ENCODE data around the gene KRTAP5-8.
"Not testable (repeated sequence)": the region's sequence is repeated elsewhere in the genome, so short reads cannot be mapped to it uniquely, and the experiment has no call there.

The KRTAP5-8 gene

GRCh38 chr11:71537977-71538665 lies at the start of gene KRTAP5-8:
Gene KRTAP5-8, plus strand, starts transcription at chr11:71538025. Its CDS starts 31 bp downstream, at chr11:71538056.
- H3K4me3 ChIP-seq (ENCODE audit: low read length) = not testable (repeated sequence)

GRCh38 chr11:71488681-71489270 lies 49.0 kb upstream of the KRTAP5-8 start:
- no peak for TF ChIP-seq ZNF274 (IDR thresholded peaks at IDR 0.05; ENCODE audit: low read depth, low read length)
- no peak overlapping the region for H3K4me3 ChIP-seq (ENCODE audit: low read length)

- H3K4me3 ChIP-seq (ENCODE audit: low read length) = no peak overlapping the region
- no peak for TF ChIP-seq ZNF274 (IDR thresholded peaks at IDR 0.05; ENCODE audit: low read depth, low read length)
Measured at GRCh38 chr11:71489311-71490043, 48.3 kb upstream of the KRTAP5-8 start.

- no peak overlapping the region for H3K4me3 ChIP-seq (ENCODE audit: low read length)
- no peak for TF ChIP-seq ZNF274 (IDR thresholded peaks at IDR 0.05; ENCODE audit: low read depth, low read length)
Measured at GRCh38 chr11:71490044-71490730, 47.6 kb upstream of the KRTAP5-8 start.

- TF ChIP-seq ZNF274 (IDR thresholded peaks at IDR 0.05; ENCODE audit: low read depth, low read length) = no peak
- H3K4me3 ChIP-seq (ENCODE audit: low read length) = no peak overlapping the region
Measured at GRCh38 chr11:71490731-71491390, 47.0 kb upstream of the KRTAP5-8 start.

- no peak for TF ChIP-seq ZNF274 (IDR thresholded peaks at IDR 0.05; ENCODE audit: low read depth, low read length)
- H3K4me3 ChIP-seq (ENCODE audit: low read length) = no peak overlapping the region
Measured at GRCh38 chr11:71491531-71491930, 46.3 kb upstream of the KRTAP5-8 start.

- no peak for TF ChIP-seq ZNF274 (IDR thresholded peaks at IDR 0.05; ENCODE audit: low read depth, low read length)
- H3K4me3 ChIP-seq (ENCODE audit: low read length) = no peak overlapping the region
Measured at GRCh38 chr11:71491940-71492339, 45.9 kb upstream of the KRTAP5-8 start.

- TF ChIP-seq ZNF274 (IDR thresholded peaks at IDR 0.05; ENCODE audit: low read depth, low read length) = no peak
- no peak overlapping the region for H3K4me3 ChIP-seq (ENCODE audit: low read length)
Measured at GRCh38 chr11:71495286-71496230, 42.3 kb upstream of the KRTAP5-8 start.

GRCh38 chr11:71496421-71496820 lies 41.4 kb upstream of the KRTAP5-8 start:
- no peak for TF ChIP-seq ZNF274 (IDR thresholded peaks at IDR 0.05; ENCODE audit: low read depth, low read length)

GRCh38 chr11:71498091-71498490 lies 39.7 kb upstream of the KRTAP5-8 start:
- no peak overlapping the region for H3K4me3 ChIP-seq (ENCODE audit: low read length)
- no peak for TF ChIP-seq ZNF274 (IDR thresholded peaks at IDR 0.05; ENCODE audit: low read depth, low read length)

More at GRCh38 chr11:71496421-71496820, 41.4 kb upstream of the KRTAP5-8 start:
- H3K4me3 ChIP-seq (ENCODE audit: low read length) = no peak overlapping the region

GRCh38 chr11:71499125-71499524 lies 38.7 kb upstream of the KRTAP5-8 start:
- no peak overlapping the region for H3K4me3 ChIP-seq (ENCODE audit: low read length)
- no peak for TF ChIP-seq ZNF274 (IDR thresholded peaks at IDR 0.05; ENCODE audit: low read depth, low read length)

- TF ChIP-seq ZNF274 (IDR thresholded peaks at IDR 0.05; ENCODE audit: low read depth, low read length) = no peak
- H3K4me3 ChIP-seq (ENCODE audit: low read length) = no peak overlapping the region
Measured at GRCh38 chr11:71499546-71499945, 38.3 kb upstream of the KRTAP5-8 start.

- no peak for TF ChIP-seq ZNF274 (IDR thresholded peaks at IDR 0.05; ENCODE audit: low read depth, low read length)
- no peak overlapping the region for H3K4me3 ChIP-seq (ENCODE audit: low read length)
Measured at GRCh38 chr11:71500601-71501021, 37.2 kb upstream of the KRTAP5-8 start.
